H9 (cell line): ENCODE data around the gene GATA6. TPM values are rescaled to one million over a fixed set of nuclear protein-coding genes. Genes with fewer than 3 reads are reported as not detected.

Source experiments
- DNase-seq: peaks from one replicate; pipeline ENCODE4 v3.0.0-alpha.2; 2017
- H2AFZ ChIP-seq: one replicate; pipeline ENCODE4 v1.6.1; 2013; ENCODE audit warnings: mild to moderate bottlenecking, low read length, control low read depth, moderate library complexity
- H2AK5ac ChIP-seq: 2 replicates; pipeline ENCODE4 v1.6.1; 2013; ENCODE audit warnings: low read length, control low read depth, mixed read lengths; ENCODE audit not compliant: insufficient read length
- H2BK120ac ChIP-seq: one replicate; pipeline ENCODE4 v1.6.1; 2013; ENCODE audit warnings: low read depth, mild to moderate bottlenecking, low read length, control low read depth, inconsistent platforms; ENCODE audit not compliant: poor library complexity, severe bottlenecking
- H2BK12ac ChIP-seq: 2 replicates; pipeline ENCODE4 v1.6.1; 2013; ENCODE audit warnings: low read length, control low read depth, mixed read lengths, low read depth; ENCODE audit not compliant: insufficient read length
- H2BK15ac ChIP-seq: 2 replicates; pipeline ENCODE4 v1.6.1; 2013; ENCODE audit warnings: low read depth, low read length, control low read depth
- H2BK20ac ChIP-seq: one replicate; pipeline ENCODE4 v1.6.1; 2013; ENCODE audit warnings: low read depth, mild to moderate bottlenecking, low read length, control low read depth, inconsistent platforms; ENCODE audit not compliant: poor library complexity, severe bottlenecking
- H2BK5ac ChIP-seq: 2 replicates; pipeline ENCODE4 v1.6.1; 2013; ENCODE audit warnings: low read length, control low read depth, mixed read lengths; ENCODE audit not compliant: insufficient read length
- H3K14ac ChIP-seq: 2 replicates; pipeline ENCODE4 v1.6.1; 2013; ENCODE audit warnings: low read length, control low read depth; ENCODE audit not compliant: insufficient read depth
- H3K18ac ChIP-seq: 2 replicates; pipeline ENCODE4 v1.6.1; 2013; ENCODE audit warnings: low read depth, mild to moderate bottlenecking, mixed read lengths, low read length, control low read depth; ENCODE audit not compliant: insufficient read length
- H3K23ac ChIP-seq: 2 replicates; pipeline ENCODE4 v1.6.1; 2013; ENCODE audit warnings: low read length, control low read depth, mixed read lengths, low read depth; ENCODE audit not compliant: insufficient read length
- H3K23me2 ChIP-seq: 2 replicates; pipeline ENCODE4 v1.6.1; 2013; ENCODE audit warnings: low read depth, mild to moderate bottlenecking, mixed read lengths, low read length, control low read depth; ENCODE audit not compliant: insufficient read length, poor library complexity, severe bottlenecking
- H3K27ac ChIP-seq: 2 replicates; pipeline ENCODE4 v1.5.1; 2013; ENCODE audit warnings: low read length, control low read depth, mixed read lengths, low read depth; ENCODE audit not compliant: insufficient read length
- H3K27me3 ChIP-seq: 2 replicates; pipeline ENCODE4 v1.6.1; 2013; ENCODE audit warnings: low read length, control low read depth, inconsistent platforms; ENCODE audit not compliant: insufficient read depth
- H3K4ac ChIP-seq: 2 replicates; pipeline ENCODE4 v1.6.1; 2013; ENCODE audit warnings: low read depth, mild to moderate bottlenecking, control low read depth, inconsistent platforms, low read length, moderate library complexity
- H3K4me1 ChIP-seq: 2 replicates; pipeline ENCODE4 v1.6.1; 2013; ENCODE audit warnings: low read length, control low read depth, inconsistent platforms; ENCODE audit not compliant: insufficient read depth
- H3K4me2 ChIP-seq: 2 replicates; pipeline ENCODE4 v1.6.1; 2013; ENCODE audit warnings: low read length, control low read depth, mixed read lengths; ENCODE audit not compliant: insufficient read length, insufficient read depth
- H3K56ac ChIP-seq: 2 replicates; pipeline ENCODE4 v1.6.1; 2013; ENCODE audit warnings: low read depth, mild to moderate bottlenecking, mixed read lengths, low read length, control low read depth; ENCODE audit not compliant: insufficient read length
- H3K79me1 ChIP-seq: 2 replicates; pipeline ENCODE4 v1.6.1; 2013; ENCODE audit warnings: low read depth, mild to moderate bottlenecking, moderate library complexity, low read length, control low read depth, inconsistent platforms; ENCODE audit not compliant: insufficient read depth, poor library complexity, severe bottlenecking
- H3K79me2 ChIP-seq: 2 replicates; pipeline ENCODE4 v1.6.1; 2013; ENCODE audit warnings: low read length, control low read depth, inconsistent platforms; ENCODE audit not compliant: insufficient read depth
- H3K9ac ChIP-seq: 2 replicates; pipeline ENCODE4 v1.6.1; 2013; ENCODE audit warnings: low read length, control low read depth, mixed read lengths; ENCODE audit not compliant: insufficient read length; ENCODE audit errors: extremely low read depth
- H3K9me3 ChIP-seq: one replicate; pipeline ENCODE4 v1.6.1; 2013; ENCODE audit warnings: low read depth, low read length, inconsistent platforms; ENCODE audit not compliant: control insufficient read depth
- H3T11ph ChIP-seq: one replicate; pipeline ENCODE4 v1.6.1; 2013; ENCODE audit warnings: mild to moderate bottlenecking, low read length, control low read depth, inconsistent platforms
- H4K20me1 ChIP-seq: one replicate; pipeline ENCODE4 v1.6.1; 2013; ENCODE audit not compliant: control insufficient read depth, insufficient read length, insufficient read depth
- H4K5ac ChIP-seq: 2 replicates; pipeline ENCODE4 v1.6.1; 2013; ENCODE audit warnings: low read depth, mild to moderate bottlenecking, mixed read lengths, low read length, control low read depth; ENCODE audit not compliant: insufficient read length
- H4K8ac ChIP-seq: replicated peaks from 2 replicates; pipeline ENCODE4 v1.6.1; 2013; ENCODE audit warnings: low read length, control low read depth, mixed read lengths, low read depth; ENCODE audit not compliant: insufficient read length
- H4K91ac ChIP-seq: 2 replicates; pipeline ENCODE4 v1.6.1; 2013; ENCODE audit warnings: low read depth, mild to moderate bottlenecking, moderate library complexity, mixed read lengths, low read length, control low read depth; ENCODE audit not compliant: insufficient read length
- H3K27ac Mint-ChIP-seq, 3 experiments: 2 replicates in 2 of 3; 3 replicates in 1 of 3; pipeline ENCODE4 v1.8.0; 2020 to 2021; ENCODE audit warnings: mixed read lengths in 3 of 3, mild to moderate bottlenecking in 1 of 3, moderate library complexity in 1 of 3
- H3K27me3 Mint-ChIP-seq: 2 replicates; pipeline ENCODE4 v1.8.0; 2021; ENCODE audit warnings: low read depth, mild to moderate bottlenecking, moderate library complexity, mixed read lengths
- H3K36me3 Mint-ChIP-seq, 3 experiments: 2 replicates in 2 of 3; 3 replicates in 1 of 3; pipeline ENCODE4 v1.8.0; 2020 to 2021; ENCODE audit warnings: low read depth in 3 of 3, mixed read lengths in 3 of 3; ENCODE audit not compliant: insufficient read depth in 1 of 3
- H3K4me1 Mint-ChIP-seq, 2 experiments: 2 replicates each; pipeline ENCODE4 v1.8.0; 2020; ENCODE audit warnings: mixed read lengths in 2 of 2
- H3K4me3 Mint-ChIP-seq, 2 experiments: 2 replicates in 1 of 2; 3 replicates in 1 of 2; pipeline ENCODE4 v1.8.0; 2020 to 2021; ENCODE audit warnings: mild to moderate bottlenecking in 2 of 2, mixed read lengths in 2 of 2, moderate library complexity in 1 of 2
- H3K9me3 Mint-ChIP-seq, 2 experiments: 2 replicates in 1 of 2; 3 replicates in 1 of 2; pipeline ENCODE4 v1.8.0; 2020; ENCODE audit warnings: mild to moderate bottlenecking in 2 of 2, mixed read lengths in 2 of 2, moderate library complexity in 1 of 2
- WGBS: extraction: QIAGEN DNeasy Blood & Tissue Kit; methylation state at CpG from one replicate; pipeline ENCODE4 v1.1.7; 2013; ENCODE audit warnings: missing lambda C conversion rate, low lambda C conversion rate, mixed read lengths; ENCODE audit not compliant: insufficient read length; ENCODE audit errors: extremely low coverage; 5-methylcytosine and 5-hydroxymethylcytosine counted together
- total RNA-seq: library from RNA; stranded (reverse); gene quantifications from 2 replicates; pipeline ENCODE4 v1.2.1, GENCODE V29; 2021
- TF ChIP-seq, protein P1 (sequence below): fragments of 200-600 bp; sonication (generic); conservative IDR thresholded peaks from 3 replicates; pipeline ENCODE4 v1.8.0; 2021; ENCODE audit warnings: antibody characterized with exemption, mild to moderate bottlenecking

The GATA6 gene
- total RNA-seq, 1 experiment from 2014 or later: not detected

DNA sequence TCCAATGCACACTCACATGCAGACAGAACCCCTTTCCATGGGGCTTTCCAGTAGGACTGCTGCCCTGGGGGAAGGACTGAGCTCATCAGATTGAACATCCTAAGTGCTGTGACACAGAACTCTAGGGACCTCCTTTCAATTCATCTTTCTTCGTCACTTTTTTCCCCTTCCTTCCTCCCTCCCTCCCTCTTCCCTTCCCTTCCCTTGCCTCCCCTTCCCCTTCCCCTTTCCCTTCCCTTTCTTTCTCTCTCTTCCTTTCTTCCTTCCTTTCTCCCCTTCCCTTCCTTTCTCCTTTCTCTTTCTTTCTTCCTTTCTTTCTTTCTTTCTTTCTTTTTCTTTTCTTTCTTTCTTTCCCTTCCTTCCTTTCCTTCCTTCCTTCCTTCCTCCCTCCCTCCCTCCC lies 39.6 kb upstream of the GATA6 start:
- H3K9ac ChIP-seq: no peak overlapping the region
- H3K9me3 ChIP-seq: no peaks in the 10 kb centered on the region
- H3K36me3 Mint-ChIP-seq: no peaks in the 10 kb centered on the region; a peak in 1 of 7 replicates
- no peak overlapping the region for H3K23ac ChIP-seq
- no peak overlapping the region for H3K18ac ChIP-seq
- no peaks in the 10 kb centered on the region for H3K4me1 ChIP-seq
- no peak overlapping the region for H3K4me3 Mint-ChIP-seq
- whole genome bisulfite sequencing: no CpG with 5 or more reads among the region's 1 CpG
- H2BK20ac ChIP-seq: no peak overlapping the region
- H3K9me3 Mint-ChIP-seq: no peaks in the 10 kb centered on the region
- peaks cover 0 to 2% of the 10 kb centered on the region in 2 experiments; a peak in 1 of 4 replicates for H3K4me1 Mint-ChIP-seq
- no peak overlapping the region for H3K4ac ChIP-seq
- H3K27me3 Mint-ChIP-seq: no peaks in the 10 kb centered on the region; the same call in 1 of the 2 replicates
- H4K91ac ChIP-seq: no peak overlapping the region
- H4K20me1 ChIP-seq: no peaks in the 10 kb centered on the region
- no peak overlapping the region for H3K4me2 ChIP-seq
- no peak overlapping the region for H2AK5ac ChIP-seq
- H2AFZ ChIP-seq: no peak overlapping the region
- H2BK120ac ChIP-seq: no peak overlapping the region
- no peak overlapping the region for H2BK15ac ChIP-seq
- H3K79me2 ChIP-seq: no peaks in the 10 kb centered on the region
- TF ChIP-seq, protein P1, sequence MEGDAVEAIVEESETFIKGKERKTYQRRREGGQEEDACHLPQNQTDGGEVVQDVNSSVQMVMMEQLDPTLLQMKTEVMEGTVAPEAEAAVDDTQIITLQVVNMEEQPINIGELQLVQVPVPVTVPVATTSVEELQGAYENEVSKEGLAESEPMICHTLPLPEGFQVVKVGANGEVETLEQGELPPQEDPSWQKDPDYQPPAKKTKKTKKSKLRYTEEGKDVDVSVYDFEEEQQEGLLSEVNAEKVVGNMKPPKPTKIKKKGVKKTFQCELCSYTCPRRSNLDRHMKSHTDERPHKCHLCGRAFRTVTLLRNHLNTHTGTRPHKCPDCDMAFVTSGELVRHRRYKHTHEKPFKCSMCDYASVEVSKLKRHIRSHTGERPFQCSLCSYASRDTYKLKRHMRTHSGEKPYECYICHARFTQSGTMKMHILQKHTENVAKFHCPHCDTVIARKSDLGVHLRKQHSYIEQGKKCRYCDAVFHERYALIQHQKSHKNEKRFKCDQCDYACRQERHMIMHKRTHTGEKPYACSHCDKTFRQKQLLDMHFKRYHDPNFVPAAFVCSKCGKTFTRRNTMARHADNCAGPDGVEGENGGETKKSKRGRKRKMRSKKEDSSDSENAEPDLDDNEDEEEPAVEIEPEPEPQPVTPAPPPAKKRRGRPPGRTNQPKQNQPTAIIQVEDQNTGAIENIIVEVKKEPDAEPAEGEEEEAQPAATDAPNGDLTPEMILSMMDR: no peak
- no peak overlapping the region for H3K27ac ChIP-seq
- H3K23me2 ChIP-seq: no peaks in the 10 kb centered on the region
- H4K5ac ChIP-seq: no peak overlapping the region
- no peaks in the 10 kb centered on the region for H3K79me1 ChIP-seq
- no peak overlapping the region for H2BK5ac ChIP-seq
- H3K27me3 ChIP-seq: no peaks in the 10 kb centered on the region
- H4K8ac ChIP-seq: no peak overlapping the region
- no peak overlapping the region for H3K27ac Mint-ChIP-seq
- no peak overlapping the region for H2BK12ac ChIP-seq
- no peak overlapping the region for H3K56ac ChIP-seq
- no peak overlapping the region for H3T11ph ChIP-seq
- no peak overlapping the region for H3K14ac ChIP-seq
- no peak for DNase-seq
